K562 (cell line): Measurements from ENCODE around the gene SLC38A1. TPM values are rescaled to one million over a fixed set of nuclear protein-coding genes. Genes with fewer than 3 reads are reported as not detected.

Experiments
- C11orf30 ChIP-seq: fragments of 450-650 bp; IDR thresholded peaks from 2 replicates; pipeline ENCODE4 v1.6.1; 2016; ENCODE audit warnings: low read depth, mild to moderate bottlenecking
- FOSL1 ChIP-seq: fragments of 200-800 bp; sonication (Bioruptor generic); conservative IDR thresholded peaks from 2 replicates; pipeline ENCODE4 v1.6.1; 2016; ENCODE audit warnings: missing genetic modification characterization, missing compliant biosample characterization
- MGA ChIP-seq: fragments of 450-650 bp; IDR thresholded peaks from 2 replicates; pipeline ENCODE4 v1.6.1; 2016; ENCODE audit warnings: mild to moderate bottlenecking, moderate library complexity
- MTA1 ChIP-seq: fragments of 450-650 bp; IDR thresholded peaks from 2 replicates; pipeline ENCODE4 v1.6.1; 2017; ENCODE audit warnings: borderline replicate concordance
- SMARCA4 ChIP-seq: fragments of 450-650 bp; IDR thresholded peaks from 2 replicates; pipeline ENCODE4 v1.6.1; 2016
- TAL1 ChIP-seq: fragments of 450-650 bp; IDR thresholded peaks from 2 replicates; pipeline ENCODE4 v1.6.1; 2016; ENCODE audit warnings: mild to moderate bottlenecking
- TEAD4 ChIP-seq, 2 experiments: sonication (generic) in 1 of 2; formaldehyde crosslinking in 1 of 2; IDR thresholded peaks; 2 replicates each; pipeline versions ENCODE4 v1.6.1 to v1.8.0; 2012 to 2022; ENCODE audit warnings: borderline replicate concordance in 1 of 2, inconsistent platforms in 1 of 2, low read length in 1 of 2, mild to moderate bottlenecking in 1 of 2, missing genetic modification reagents in 1 of 2
- ZEB2 ChIP-seq: fragments of 450-650 bp; IDR thresholded peaks from 2 replicates; pipeline ENCODE4 v1.6.1; 2016
- ZNF592 ChIP-seq: fragments of 450-650 bp; IDR thresholded peaks from 2 replicates; pipeline ENCODE4 v1.6.1; 2017; ENCODE audit warnings: antibody characterized with exemption, mild to moderate bottlenecking
- ZNF695 ChIP-seq: fragments of 450-650 bp; formaldehyde crosslinking; IDR thresholded peaks from 2 replicates; pipeline ENCODE4 v1.4.0; 2020; ENCODE audit warnings: mild to moderate bottlenecking, moderate library complexity
- ZNF764 ChIP-seq: fragments of 250-450 bp; sonication (Bioruptor Pico); IDR thresholded peaks from 2 replicates; pipeline ENCODE4 v1.4.0; 2020; ENCODE audit warnings: low read depth, mild to moderate bottlenecking, moderate library complexity
- polyA plus RNA-seq, 8 experiments: library from polyadenylated mRNA; depleted of rRNA in 4 of 8; stranded (reverse) in 5 of 8; unstranded in 3 of 8; fragments of >200 nt; fragmentation: Nextera tagmentation in 2 of 8; fragmentation: Illumina TruSeq in 1 of 8; extraction: Ambion mirVana in 2 of 8; extraction: Trizol in 1 of 8; gene quantifications; 2 replicates each; pipeline versions ENCODE4 v1.2.1 to v1.2.3, GENCODE V29; 2011 to 2014; ENCODE audit warnings: inconsistent platforms in 1 of 8, missing spikeins in 1 of 8
- total RNA-seq, 7 experiments: library from RNA; depleted of rRNA in 6 of 7; stranded (reverse); fragments of >200 nt in 6 of 7; fragmentation: Illumina TruSeq in 2 of 7; extraction: Trizol in 2 of 7; gene quantifications; 2 replicates each; pipeline versions ENCODE4 v1.2.1 to v1.2.3, GENCODE V29; 2011 to 2021; ENCODE audit warnings: low replicate concordance in 1 of 7

Gene SLC38A1
- total and polyA plus RNA-seq, 9 of the 15 experiments (the other 6 are each of a cell fraction or from before 2014, with no cell fraction given) = 51.9 to 112 (median 75.0) TPM

- peak; percentile 44; the same call in 1 of the 2 replicates for TF ChIP-seq MTA1
- TF ChIP-seq ZNF592 = peak; percentile 58
- TF ChIP-seq ZNF695 (CRISPR knock-in tag) = no peak
- no peak for TF ChIP-seq ZNF764 (CRISPR knock-in tag)
- TF ChIP-seq FOSL1 (tag) = 0 out of 2 replicates have a peak, but pooled peaks have one; percentile 14
- TF ChIP-seq SMARCA4 = peak; percentile 54; the same call in 1 of the 2 replicates
- TF ChIP-seq TEAD4 (IDR thresholded peaks at IDR 0.05; ENCODE audit: low read length) = peak; percentile 48; the same call in 1 of the 2 replicates
- no peak for TF ChIP-seq TEAD4 (CRISPR knock-in tag; IDR thresholded peaks at IDR 0.05; ENCODE audit: borderline replicate concordance)
- peak; percentile 58 for TF ChIP-seq TAL1
- TF ChIP-seq MGA = 0 out of 2 replicates have a peak, but pooled peaks have one; percentile 15
- TF ChIP-seq ZEB2 = peak; percentile 46; the same call in 1 of the 2 replicates
- TF ChIP-seq C11orf30 = peak; percentile 22; the same call in 1 of the 2 replicates
These were observed 47.4 kb downstream of the SLC38A1 start (continued) for GRCh38 chr12:46221255-46222128.
